GM21717 (cell line): Measurements from ENCODE around the gene SATL1.
"Not testable (repeated sequence)": the region's sequence is repeated elsewhere in the genome, so short reads cannot be mapped to it uniquely, and the experiment has no call there.

Experiments used
- ATAC-seq: cut with Tn5 transposase; IDR thresholded peaks from one replicate; pipeline ENCODE4 v1.9.1; 2021; ENCODE audit warnings: mild to moderate bottlenecking, moderate library complexity; ENCODE audit not compliant: unreplicated experiment

The SATL1 gene, protein sequence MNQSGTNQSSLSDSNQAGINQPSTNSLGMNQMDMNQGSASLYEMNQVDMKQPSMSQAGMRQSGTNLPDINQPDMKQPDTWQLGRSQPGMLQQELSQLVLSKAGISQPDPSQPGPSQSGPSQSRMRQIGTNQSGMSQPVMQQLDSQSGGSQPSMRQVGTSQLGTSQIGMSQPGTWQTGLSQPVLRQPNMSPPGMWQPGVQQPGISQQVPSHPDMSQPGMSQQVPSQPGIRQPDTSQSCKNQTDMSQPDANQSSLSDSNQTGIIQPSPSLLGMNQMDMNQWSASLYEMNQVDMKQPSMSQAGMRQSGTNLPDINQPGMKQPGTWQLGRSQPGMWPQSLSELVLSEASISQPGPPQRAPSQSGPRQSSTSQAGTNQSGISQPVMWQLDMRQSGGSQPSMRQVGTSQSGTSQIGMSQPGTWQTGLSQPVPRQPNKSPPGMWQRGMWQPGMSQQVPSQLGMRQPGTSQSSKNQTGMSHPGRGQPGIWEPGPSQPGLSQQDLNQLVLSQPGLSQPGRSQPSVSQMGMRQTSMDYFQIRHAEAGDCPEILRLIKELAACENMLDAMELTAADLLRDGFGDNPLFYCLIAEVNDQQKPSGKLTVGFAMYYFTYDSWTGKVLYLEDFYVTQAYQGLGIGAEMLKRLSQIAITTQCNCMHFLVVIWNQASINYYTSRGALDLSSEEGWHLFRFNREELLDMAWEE

DNA sequence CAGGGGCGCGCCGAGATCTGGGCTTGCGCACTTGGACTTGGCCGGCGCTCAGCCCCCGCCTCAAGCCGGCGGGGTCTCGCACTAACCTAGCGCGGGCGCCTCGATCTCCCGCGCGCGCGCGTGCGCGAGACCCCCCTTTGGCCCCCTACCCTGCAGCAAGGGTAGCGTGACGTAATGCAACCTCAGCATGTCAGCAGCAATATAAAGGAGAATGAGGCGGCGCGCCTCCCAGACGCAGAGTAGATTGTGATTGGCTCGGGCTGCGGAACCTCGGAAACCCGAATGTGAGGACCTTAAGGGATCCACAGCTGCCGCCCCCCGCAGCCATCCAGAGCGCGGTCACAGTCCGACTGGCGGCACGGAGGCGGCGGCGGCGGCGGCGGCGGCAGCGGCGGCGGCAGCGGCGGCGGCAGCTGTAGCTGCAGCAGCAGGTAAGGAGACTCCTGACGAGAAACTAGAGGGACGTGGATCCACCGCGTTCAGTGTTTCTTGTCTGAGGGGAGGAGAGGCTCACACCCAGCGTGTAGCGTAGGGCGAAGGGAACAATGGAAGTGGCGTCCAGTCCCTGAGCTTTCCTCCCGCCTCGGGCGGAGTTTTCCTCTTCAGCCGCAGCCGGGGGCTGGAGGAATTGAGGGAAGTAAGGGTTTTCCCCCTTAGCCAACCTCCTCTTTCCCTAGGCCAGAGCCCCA is at the start of gene SATL1, which contains the start of gene ZNF711:
Gene SATL1 (minus strand): TSS at position 19 of the 689 bp plus-strand sequence. CDS start 134,811 bp downstream, outside the sequence.
Gene ZNF711 (plus strand): TSS at position 231 of the 689 bp plus-strand sequence. CDS start 3,582 bp downstream, outside the sequence.
- peak; percentile 44 for ATAC-seq

DNA sequence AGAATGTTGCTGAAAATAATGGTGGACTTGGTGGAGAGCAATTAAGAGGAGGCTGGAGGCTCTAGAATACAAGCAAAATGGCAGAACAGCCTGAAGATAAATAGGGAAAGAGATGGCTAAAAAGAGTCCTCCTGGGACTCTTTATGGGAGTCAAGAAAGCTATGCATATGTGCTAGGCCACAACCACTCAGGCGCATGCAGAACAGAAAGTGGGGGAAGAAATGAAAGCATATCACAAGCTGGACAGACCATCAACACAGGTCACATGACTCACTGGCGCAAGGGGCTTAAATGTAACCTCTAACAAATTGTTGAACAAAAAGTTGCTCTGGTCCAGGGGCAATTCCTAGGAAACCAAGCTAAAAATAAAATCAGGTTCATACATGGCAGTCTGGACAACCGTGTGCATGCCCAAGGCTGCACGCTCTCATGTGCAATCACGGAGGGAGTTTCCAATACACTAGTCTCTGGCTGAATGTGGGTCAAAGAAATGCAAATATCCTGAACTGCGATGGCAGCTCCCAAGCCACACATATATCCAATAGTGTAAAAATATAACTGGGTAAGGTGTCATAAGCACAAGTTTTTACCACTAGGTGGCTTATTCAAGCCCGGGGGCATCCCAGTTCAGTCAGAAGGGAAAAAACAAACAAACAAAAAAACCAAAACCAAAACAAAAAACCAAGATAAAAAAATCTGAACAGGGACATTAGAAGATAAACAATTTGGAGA is 45.6 kb upstream of the SATL1 start:
- no peak for ATAC-seq

DNA sequence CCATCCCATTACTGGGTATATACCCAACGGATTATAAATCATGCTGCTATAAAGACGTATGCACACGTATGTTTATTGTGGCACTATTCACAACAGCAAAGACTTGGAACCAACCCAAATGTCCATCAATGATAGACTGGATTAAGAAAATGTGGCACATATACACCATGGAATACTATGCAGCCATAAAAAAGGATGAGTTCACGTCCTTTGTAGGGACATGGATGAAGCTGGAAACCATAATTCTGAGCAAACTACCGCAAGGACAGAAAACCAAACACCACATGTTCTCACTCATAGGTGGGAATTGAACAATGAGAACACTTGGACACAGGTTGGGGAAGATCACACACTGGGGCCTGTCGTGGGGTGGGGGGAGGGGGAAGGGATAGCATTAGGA is 41.7 kb upstream of the SATL1 start:
- ATAC-seq = not testable (repeated sequence)

DNA sequence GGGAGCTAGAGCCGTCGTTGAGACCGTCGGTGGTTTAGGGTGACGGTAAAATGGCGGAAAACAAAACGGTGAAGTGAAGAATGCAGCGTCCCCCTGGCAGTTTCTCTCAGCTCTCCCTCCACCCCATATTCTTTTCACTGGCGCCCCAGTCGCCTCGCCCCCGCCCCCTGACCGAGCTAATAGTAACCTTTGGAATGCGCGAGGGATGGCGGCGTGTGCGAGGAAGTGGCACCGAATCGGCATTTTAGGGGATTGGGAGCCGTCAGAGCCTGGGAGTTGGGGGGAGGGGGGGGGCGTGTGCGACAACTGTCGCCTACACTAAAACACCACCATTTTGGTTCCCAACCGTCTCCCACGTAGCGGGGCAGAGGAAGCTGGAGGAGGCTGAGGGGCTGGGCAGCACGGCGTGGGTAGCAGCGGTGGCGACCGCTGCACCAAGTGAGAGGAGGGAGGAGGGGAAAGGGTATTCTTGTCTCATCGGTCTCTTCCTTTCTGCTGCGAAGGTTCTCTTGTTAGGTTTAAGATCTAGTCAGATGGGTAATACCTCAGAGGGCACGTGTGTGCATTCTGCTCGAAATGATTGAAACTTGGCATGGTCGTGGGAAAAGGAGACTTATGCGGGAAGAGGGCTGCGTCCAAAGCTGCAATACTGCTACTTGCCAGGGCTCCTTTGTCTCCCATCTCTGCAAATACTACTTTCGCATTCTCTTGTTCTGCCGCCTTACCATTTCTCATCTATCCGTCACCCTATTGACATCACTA is 1.1 kb upstream of the SATL1 start:
- peak; percentile 51 for ATAC-seq

DNA sequence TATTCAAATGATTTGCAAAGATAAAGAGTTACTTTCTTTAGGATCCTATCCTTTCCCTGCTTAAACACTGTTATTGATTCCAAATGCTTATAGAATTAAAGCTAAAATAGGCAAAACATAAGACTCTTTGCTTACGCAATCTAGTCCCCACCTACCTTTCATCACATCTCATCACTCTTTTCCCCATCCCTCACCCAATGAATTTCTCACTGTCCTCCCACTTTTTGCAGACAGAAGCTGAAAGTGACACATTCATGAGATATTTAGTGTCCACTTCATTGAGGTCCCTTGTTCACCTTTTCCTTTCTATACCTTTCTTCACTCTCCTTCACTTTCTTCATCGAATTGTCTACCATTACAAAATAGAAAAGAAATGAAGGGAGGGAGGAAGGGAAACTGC is 424 bp downstream of the SATL1 start:
- no peak for ATAC-seq

DNA sequence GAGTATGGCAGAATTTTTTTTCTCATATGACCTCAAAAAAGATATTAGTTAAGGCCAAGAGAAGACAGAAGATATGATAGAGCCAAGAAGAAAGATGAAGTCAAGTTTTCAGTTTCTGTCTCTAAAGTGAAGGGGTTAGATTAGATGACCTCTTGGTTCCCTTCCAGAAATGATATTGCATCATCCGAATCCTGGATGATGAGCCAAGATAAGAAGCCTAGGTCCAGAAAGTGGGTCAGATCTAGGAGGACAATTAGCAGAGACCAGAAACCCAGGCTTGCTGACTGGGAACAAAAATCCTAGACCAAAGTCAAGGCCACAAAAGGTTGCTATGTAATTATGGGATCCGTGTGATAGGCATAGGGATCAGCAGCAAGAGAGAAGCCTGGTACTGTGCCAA is 20.2 kb downstream of the SATL1 start:
- ATAC-seq = no peak

DNA sequence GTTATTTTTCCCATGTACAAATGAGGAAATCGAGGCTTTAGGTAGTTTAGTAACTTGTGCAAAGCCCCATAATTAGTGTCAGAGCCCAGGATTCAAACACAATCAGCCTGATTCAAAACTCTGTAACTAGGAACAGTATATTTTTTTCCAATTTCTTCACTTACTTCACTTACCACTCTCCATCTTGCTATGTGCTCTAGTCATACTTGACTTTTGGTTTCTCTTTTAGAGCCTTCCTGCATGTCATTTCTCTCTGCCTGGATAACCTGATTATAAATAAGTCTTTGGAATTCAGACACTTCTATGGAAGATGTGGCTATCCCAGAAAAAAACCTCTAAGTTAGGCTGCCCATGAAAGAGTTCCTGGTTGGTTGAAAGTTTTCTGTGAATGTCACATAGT is 22.2 kb downstream of the SATL1 start:
- peak; percentile 61 for ATAC-seq

DNA sequence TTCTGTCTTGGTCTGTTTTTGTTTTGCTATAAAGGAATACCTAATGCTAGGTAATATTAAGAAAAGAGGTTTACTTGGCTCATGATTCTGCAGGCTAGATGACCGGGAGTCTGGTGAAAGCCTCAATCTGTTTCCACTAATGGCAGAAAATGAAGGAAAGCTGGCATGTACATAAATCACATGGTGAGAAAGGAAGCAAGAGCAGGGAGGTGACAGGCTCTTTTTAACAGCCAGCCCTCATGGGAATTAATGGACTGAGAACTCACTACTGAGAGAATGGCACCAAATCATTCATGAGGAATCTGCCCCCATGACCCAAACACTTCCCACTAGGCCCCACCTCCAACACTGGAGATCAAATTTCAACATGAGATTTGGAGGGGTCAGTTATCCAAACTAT is 27.6 kb downstream of the SATL1 start:
- no peak for ATAC-seq

DNA sequence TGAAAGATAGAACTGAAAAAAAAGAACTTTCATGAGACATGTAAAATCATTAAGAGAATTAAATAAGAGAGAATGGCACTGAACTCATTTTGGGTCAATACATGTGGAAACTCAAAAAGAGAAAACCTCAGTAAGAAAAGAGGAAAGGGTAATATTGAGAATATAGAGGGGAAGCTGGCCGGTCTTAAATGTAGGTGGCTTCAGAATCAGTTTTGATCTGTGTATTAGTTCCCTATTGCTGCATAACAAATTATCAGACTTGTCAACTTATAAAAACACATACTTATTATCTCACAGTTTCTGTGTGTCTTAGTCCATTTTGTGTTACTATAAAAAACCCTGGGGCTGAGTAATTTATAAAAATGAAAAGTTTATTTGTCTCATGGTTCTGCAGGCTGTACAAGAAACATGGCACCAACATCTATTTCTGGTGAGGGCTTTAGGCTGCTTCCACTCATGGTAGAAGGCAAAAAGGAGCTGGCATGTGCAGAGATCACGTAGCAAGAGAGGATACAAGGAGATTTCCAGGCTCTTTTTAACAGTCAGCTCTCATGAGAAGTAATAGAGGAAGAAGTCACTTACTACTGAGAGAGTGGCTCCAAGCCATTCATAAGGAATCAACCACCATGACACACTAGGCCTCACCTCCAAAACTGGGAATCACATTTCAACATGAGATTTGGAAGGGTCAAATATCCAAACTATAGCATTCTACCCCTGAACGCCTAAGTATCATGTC is 29.6 kb downstream of the SATL1 start:
- peak; percentile 76 for ATAC-seq

DNA sequence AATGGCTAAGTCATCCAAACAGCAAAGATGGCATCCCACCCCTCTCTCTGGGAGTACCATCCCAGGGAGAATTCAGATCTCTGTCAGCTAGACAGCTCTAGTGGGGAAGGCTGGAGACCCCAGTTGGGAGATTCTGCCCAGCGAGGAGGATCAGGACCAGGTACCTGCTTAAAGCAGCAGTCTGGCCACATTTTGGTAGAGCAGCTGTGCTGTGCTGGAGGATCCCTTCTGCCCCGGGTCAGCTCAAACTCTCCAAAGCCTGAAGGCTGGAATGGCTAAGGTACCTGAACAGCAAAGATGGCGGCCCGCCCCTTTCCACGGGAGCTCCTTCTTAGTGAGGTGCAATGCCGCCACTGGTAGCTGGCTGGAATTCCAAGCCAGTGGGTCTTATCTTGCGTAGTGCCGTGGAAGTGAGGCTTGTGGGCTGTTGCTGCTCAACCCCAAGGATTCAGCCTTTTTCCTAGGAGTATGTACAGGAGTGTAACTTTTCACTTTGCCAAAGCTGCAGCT is 40.1 kb downstream of the SATL1 start:
- no peak for ATAC-seq

DNA sequence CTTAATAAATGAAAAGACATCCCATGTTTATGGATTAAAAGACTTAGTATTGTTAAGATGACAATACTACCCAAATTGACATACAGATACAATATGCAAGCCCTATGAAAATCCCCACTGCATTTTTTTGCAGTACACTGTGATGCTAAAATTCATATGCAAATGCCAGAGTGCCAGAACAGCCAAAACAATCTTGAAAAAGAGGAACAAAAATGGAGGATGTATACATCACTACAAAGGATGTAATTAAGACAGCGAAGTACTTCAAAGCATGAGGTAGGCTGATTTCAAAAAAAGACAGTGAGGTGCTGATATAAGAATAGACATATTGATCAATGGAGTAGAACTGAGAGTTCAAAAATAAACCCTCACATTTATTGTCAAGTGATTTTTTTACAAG is 47.3 kb downstream of the SATL1 start:
- ATAC-seq = no peak

DNA sequence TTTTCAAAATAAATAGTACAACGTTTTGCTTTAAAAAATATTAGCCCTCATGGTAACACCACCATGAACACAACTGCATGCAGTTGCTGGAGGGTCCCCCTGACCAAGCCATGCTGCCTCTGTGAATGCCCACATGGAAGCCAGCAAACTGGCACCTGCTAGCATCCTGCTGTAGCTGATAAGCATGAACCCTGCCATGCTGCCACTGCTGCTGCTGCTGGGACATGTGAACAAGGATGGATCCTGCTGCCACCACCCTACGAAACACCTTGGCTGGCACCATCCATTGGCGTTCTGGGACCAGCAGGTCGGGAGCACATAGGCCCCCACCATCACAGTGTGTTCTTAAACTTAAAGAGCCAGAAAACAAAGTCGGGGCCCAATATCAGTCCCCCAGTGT is 83.9 kb downstream of the SATL1 start:
- no peak for ATAC-seq

DNA sequence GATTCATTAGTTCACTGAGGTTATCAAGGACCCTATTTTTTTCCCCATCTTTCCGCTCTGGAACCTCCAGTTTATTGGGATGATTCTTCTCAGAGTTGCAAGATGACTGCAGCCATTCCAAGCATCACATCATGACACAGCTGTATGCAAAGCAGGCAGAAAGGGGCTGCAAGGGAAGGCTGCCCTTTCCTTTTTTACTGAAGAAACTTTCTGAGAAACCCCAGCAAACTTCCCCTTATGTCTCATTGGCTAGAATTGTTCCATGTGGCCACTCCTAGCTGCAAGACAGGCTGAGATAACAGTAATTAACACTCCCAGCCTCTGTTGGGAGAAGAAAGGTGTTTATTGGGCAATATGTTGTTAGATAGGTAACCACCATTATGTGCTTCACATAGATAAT is 102.6 kb downstream of the SATL1 start:
- no peak for ATAC-seq

DNA sequence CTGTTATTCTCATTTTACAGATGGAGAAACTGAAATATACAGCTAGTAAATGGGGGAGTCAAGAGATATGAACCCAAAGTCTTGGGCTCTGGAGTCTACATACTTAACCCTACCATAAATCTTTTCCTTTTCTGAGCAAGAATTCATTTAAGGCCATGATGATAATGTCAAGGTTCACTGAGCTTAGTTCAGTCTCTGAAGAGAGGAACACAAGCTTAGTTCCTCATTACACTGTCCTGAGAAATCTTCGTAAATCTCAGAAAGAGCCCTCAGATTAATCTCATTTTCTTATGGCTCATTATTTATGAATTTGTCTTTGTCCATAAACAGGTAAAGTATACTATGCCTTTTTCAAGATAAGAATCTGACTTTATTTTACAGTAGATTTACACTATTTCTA is 104.2 kb downstream of the SATL1 start:
- ATAC-seq = no peak

DNA sequence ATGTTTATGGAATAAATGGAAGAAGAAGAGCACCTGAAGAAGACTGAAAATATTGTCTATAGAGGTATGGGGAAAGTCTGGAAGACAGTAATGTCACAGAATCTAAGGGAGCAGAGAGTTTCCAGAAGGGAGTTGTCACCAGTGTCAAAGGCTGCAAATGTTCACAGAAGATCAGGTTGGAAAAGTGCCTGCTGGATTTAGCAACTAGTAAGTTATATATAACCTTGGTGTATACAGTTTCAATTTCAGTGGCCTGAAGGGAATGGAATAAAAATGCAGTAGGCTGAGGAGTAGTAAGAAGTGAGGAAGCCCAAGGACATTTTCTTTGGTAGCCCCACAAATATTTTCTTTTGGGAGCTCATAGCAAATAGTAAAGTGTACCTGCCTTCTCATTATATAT is 107.2 kb downstream of the SATL1 start:
- ATAC-seq = no peak

DNA sequence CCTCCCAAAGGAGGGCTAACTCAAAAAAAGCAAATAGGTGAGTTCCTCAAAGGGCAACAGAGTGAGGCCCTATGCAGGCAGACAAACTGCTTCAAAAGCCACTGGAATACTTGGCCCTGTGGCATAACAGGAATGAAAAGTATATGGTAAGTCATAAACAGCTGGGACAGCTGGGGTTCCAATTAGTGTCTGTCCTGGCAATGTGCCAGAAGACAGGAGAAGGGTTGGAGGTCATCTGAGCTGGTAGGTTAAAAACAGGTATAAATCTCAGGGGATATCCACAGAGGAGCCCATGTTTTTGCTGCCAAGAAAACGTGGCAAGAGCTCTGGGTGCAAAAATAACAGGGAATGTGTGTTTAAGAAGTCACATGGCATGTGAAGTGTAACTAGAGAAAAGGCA is 128.3 kb downstream of the SATL1 start:
- ATAC-seq = no peak

DNA sequence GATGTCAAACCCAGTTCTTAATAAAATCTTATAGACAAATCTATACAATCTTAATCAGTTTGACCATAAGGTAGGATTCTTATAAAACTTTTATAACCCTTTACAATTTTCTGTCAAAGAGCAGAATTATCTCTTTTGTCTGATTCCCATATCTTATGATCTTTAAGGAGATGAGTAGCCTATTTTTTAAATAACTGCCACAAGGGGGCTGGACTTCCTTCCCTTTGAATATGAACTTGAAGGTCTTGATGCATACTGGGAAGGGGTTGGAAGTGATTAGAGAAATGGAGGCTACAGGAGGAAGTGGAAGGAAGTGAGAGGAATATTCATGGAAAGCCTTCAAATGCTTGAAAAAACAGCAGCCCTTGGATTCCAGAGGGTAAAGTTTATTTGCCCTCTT is 128.8 kb downstream of the SATL1 start:
- no peak for ATAC-seq

DNA sequence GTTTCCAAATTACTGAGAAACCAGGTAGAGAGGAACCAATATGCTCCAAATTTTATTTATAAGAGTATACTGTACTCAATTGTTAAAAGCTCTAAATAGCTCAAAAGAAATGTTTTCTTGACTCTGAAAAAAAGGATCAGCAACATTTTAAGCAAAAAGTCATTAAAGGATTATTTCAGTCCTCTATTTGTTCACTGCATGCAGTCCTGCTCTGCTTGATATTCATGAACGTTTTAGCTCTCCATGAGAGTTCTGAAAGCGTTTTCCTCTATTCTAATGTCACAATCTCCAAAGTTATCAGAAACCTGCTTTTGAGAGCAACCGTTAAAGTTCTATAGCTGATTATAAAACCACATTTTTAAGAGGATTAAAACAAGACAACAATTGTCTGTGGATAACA is 129.4 kb downstream of the SATL1 start:
- no peak for ATAC-seq

DNA sequence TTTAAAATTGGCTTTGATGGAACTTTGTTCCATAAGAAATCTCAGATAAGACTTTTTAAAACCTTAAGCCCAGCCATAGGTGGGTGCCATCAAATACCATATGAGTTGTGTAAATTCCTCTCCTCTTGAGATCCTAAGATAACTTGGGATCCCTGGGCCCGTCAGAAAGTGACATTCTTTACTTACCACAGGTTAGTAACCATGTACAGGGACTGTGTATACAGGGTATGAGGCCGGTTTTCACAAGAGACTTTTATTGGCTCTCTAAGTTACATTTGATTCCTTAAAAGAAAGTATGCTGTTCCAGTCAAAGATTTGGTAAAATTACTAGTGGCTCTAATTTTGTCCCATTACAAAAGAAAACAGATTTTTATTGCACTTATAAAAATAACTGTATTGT is 129.8 kb downstream of the SATL1 start:
- ATAC-seq = no peak
